H9 (cell line): ENCODE data around the gene MOSMO. TPM values are rescaled to one million over a fixed set of nuclear protein-coding genes. Genes with fewer than 3 reads are reported as not detected.

ENCODE experiments used
- DNase-seq: peaks from one replicate; pipeline ENCODE4 v3.0.0-alpha.2; 2017
- H2AFZ ChIP-seq: one replicate; pipeline ENCODE4 v1.6.1; 2013; ENCODE audit warnings: mild to moderate bottlenecking, low read length, control low read depth, moderate library complexity
- H2AK5ac ChIP-seq: 2 replicates; pipeline ENCODE4 v1.6.1; 2013; ENCODE audit warnings: low read length, control low read depth, mixed read lengths; ENCODE audit not compliant: insufficient read length
- H2BK120ac ChIP-seq: one replicate; pipeline ENCODE4 v1.6.1; 2013; ENCODE audit warnings: low read depth, mild to moderate bottlenecking, low read length, control low read depth, inconsistent platforms; ENCODE audit not compliant: poor library complexity, severe bottlenecking
- H2BK12ac ChIP-seq: 2 replicates; pipeline ENCODE4 v1.6.1; 2013; ENCODE audit warnings: low read length, control low read depth, mixed read lengths, low read depth; ENCODE audit not compliant: insufficient read length
- H2BK15ac ChIP-seq: 2 replicates; pipeline ENCODE4 v1.6.1; 2013; ENCODE audit warnings: low read depth, low read length, control low read depth
- H2BK20ac ChIP-seq: one replicate; pipeline ENCODE4 v1.6.1; 2013; ENCODE audit warnings: low read depth, mild to moderate bottlenecking, low read length, control low read depth, inconsistent platforms; ENCODE audit not compliant: poor library complexity, severe bottlenecking
- H2BK5ac ChIP-seq: 2 replicates; pipeline ENCODE4 v1.6.1; 2013; ENCODE audit warnings: low read length, control low read depth, mixed read lengths; ENCODE audit not compliant: insufficient read length
- H3K14ac ChIP-seq: 2 replicates; pipeline ENCODE4 v1.6.1; 2013; ENCODE audit warnings: low read length, control low read depth; ENCODE audit not compliant: insufficient read depth
- H3K18ac ChIP-seq: 2 replicates; pipeline ENCODE4 v1.6.1; 2013; ENCODE audit warnings: low read depth, mild to moderate bottlenecking, mixed read lengths, low read length, control low read depth; ENCODE audit not compliant: insufficient read length
- H3K23ac ChIP-seq: 2 replicates; pipeline ENCODE4 v1.6.1; 2013; ENCODE audit warnings: low read length, control low read depth, mixed read lengths, low read depth; ENCODE audit not compliant: insufficient read length
- H3K23me2 ChIP-seq: 2 replicates; pipeline ENCODE4 v1.6.1; 2013; ENCODE audit warnings: low read depth, mild to moderate bottlenecking, mixed read lengths, low read length, control low read depth; ENCODE audit not compliant: insufficient read length, poor library complexity, severe bottlenecking
- H3K27ac ChIP-seq: 2 replicates; pipeline ENCODE4 v1.5.1; 2013; ENCODE audit warnings: low read length, control low read depth, mixed read lengths, low read depth; ENCODE audit not compliant: insufficient read length
- H3K27me3 ChIP-seq: 2 replicates; pipeline ENCODE4 v1.6.1; 2013; ENCODE audit warnings: low read length, control low read depth, inconsistent platforms; ENCODE audit not compliant: insufficient read depth
- H3K4ac ChIP-seq: 2 replicates; pipeline ENCODE4 v1.6.1; 2013; ENCODE audit warnings: low read depth, mild to moderate bottlenecking, control low read depth, inconsistent platforms, low read length, moderate library complexity
- H3K4me1 ChIP-seq: 2 replicates; pipeline ENCODE4 v1.6.1; 2013; ENCODE audit warnings: low read length, control low read depth, inconsistent platforms; ENCODE audit not compliant: insufficient read depth
- H3K4me2 ChIP-seq: 2 replicates; pipeline ENCODE4 v1.6.1; 2013; ENCODE audit warnings: low read length, control low read depth, mixed read lengths; ENCODE audit not compliant: insufficient read length, insufficient read depth
- H3K56ac ChIP-seq: 2 replicates; pipeline ENCODE4 v1.6.1; 2013; ENCODE audit warnings: low read depth, mild to moderate bottlenecking, mixed read lengths, low read length, control low read depth; ENCODE audit not compliant: insufficient read length
- H3K79me1 ChIP-seq: 2 replicates; pipeline ENCODE4 v1.6.1; 2013; ENCODE audit warnings: low read depth, mild to moderate bottlenecking, moderate library complexity, low read length, control low read depth, inconsistent platforms; ENCODE audit not compliant: insufficient read depth, poor library complexity, severe bottlenecking
- H3K79me2 ChIP-seq: 2 replicates; pipeline ENCODE4 v1.6.1; 2013; ENCODE audit warnings: low read length, control low read depth, inconsistent platforms; ENCODE audit not compliant: insufficient read depth
- H3K9ac ChIP-seq: 2 replicates; pipeline ENCODE4 v1.6.1; 2013; ENCODE audit warnings: low read length, control low read depth, mixed read lengths; ENCODE audit not compliant: insufficient read length; ENCODE audit errors: extremely low read depth
- H3K9me3 ChIP-seq: one replicate; pipeline ENCODE4 v1.6.1; 2013; ENCODE audit warnings: low read depth, low read length, inconsistent platforms; ENCODE audit not compliant: control insufficient read depth
- H3T11ph ChIP-seq: one replicate; pipeline ENCODE4 v1.6.1; 2013; ENCODE audit warnings: mild to moderate bottlenecking, low read length, control low read depth, inconsistent platforms
- H4K20me1 ChIP-seq: one replicate; pipeline ENCODE4 v1.6.1; 2013; ENCODE audit not compliant: control insufficient read depth, insufficient read length, insufficient read depth
- H4K5ac ChIP-seq: 2 replicates; pipeline ENCODE4 v1.6.1; 2013; ENCODE audit warnings: low read depth, mild to moderate bottlenecking, mixed read lengths, low read length, control low read depth; ENCODE audit not compliant: insufficient read length
- H4K8ac ChIP-seq: replicated peaks from 2 replicates; pipeline ENCODE4 v1.6.1; 2013; ENCODE audit warnings: low read length, control low read depth, mixed read lengths, low read depth; ENCODE audit not compliant: insufficient read length
- H4K91ac ChIP-seq: 2 replicates; pipeline ENCODE4 v1.6.1; 2013; ENCODE audit warnings: low read depth, mild to moderate bottlenecking, moderate library complexity, mixed read lengths, low read length, control low read depth; ENCODE audit not compliant: insufficient read length
- H3K27ac Mint-ChIP-seq, 3 experiments: 2 replicates in 2 of 3; 3 replicates in 1 of 3; pipeline ENCODE4 v1.8.0; 2020 to 2021; ENCODE audit warnings: mixed read lengths in 3 of 3, mild to moderate bottlenecking in 1 of 3, moderate library complexity in 1 of 3
- H3K27me3 Mint-ChIP-seq: 2 replicates; pipeline ENCODE4 v1.8.0; 2021; ENCODE audit warnings: low read depth, mild to moderate bottlenecking, moderate library complexity, mixed read lengths
- H3K36me3 Mint-ChIP-seq, 3 experiments: 2 replicates in 2 of 3; 3 replicates in 1 of 3; pipeline ENCODE4 v1.8.0; 2020 to 2021; ENCODE audit warnings: low read depth in 3 of 3, mixed read lengths in 3 of 3; ENCODE audit not compliant: insufficient read depth in 1 of 3
- H3K4me1 Mint-ChIP-seq, 2 experiments: 2 replicates each; pipeline ENCODE4 v1.8.0; 2020; ENCODE audit warnings: mixed read lengths in 2 of 2
- H3K4me3 Mint-ChIP-seq, 2 experiments: 2 replicates in 1 of 2; 3 replicates in 1 of 2; pipeline ENCODE4 v1.8.0; 2020 to 2021; ENCODE audit warnings: mild to moderate bottlenecking in 2 of 2, mixed read lengths in 2 of 2, moderate library complexity in 1 of 2
- H3K9me3 Mint-ChIP-seq, 2 experiments: 2 replicates in 1 of 2; 3 replicates in 1 of 2; pipeline ENCODE4 v1.8.0; 2020; ENCODE audit warnings: mild to moderate bottlenecking in 2 of 2, mixed read lengths in 2 of 2, moderate library complexity in 1 of 2
- WGBS: extraction: QIAGEN DNeasy Blood & Tissue Kit; methylation state at CpG from one replicate; pipeline ENCODE4 v1.1.7; 2013; ENCODE audit warnings: missing lambda C conversion rate, low lambda C conversion rate, mixed read lengths; ENCODE audit not compliant: insufficient read length; ENCODE audit errors: extremely low coverage; 5-methylcytosine and 5-hydroxymethylcytosine counted together
- total RNA-seq: library from RNA; stranded (reverse); gene quantifications from 2 replicates; pipeline ENCODE4 v1.2.1, GENCODE V29; 2021
- TF ChIP-seq, protein P1 (sequence below): fragments of 200-600 bp; sonication (generic); conservative IDR thresholded peaks from 3 replicates; pipeline ENCODE4 v1.8.0; 2021; ENCODE audit warnings: antibody characterized with exemption, mild to moderate bottlenecking

Gene MOSMO
- total RNA-seq, 1 experiment from 2014 or later, result 13.5 TPM

DNA sequence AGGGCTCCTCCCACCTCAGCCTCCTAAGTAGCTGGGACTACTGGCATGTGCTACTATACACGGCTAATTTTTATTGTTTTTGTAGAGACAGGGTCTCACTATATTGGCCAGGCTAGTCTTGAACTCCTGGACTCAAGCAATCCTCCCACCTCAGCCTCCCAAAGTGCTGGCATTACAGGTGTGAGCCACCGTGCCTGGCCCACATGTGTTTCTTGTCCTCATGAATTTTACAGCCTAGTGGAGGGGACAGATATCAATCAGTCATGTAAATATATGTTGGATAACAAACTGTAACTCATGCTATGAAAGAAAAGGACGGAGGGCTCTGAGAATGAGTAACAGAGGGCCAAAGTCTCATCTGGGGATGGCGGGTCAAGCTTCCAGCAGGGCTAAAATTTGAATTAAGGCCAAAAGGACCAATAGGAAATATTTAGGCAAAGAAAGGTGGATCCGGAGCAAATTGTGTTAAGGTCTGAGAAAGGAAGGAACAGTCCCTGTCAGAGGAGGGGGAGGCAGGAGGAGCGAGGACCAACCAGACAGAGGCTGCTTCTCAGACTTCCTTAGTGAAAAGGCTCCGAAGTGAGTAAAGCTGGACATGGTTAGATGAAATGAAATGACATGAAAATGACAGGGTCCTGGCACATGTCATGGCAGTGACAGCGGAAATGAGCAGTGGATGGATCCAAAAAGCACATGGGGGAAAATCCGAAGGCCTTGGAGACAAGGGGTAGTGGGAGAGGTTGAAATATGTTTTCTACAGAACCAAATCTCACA lies 10.8 kb upstream of the MOSMO start:
- no peak overlapping the region for H2BK120ac ChIP-seq
- Mint-ChIP-seq H3K27ac (peak overlapping the region in 1 of 3 experiments; percentile 37; a peak in 1 of 7 replicates), H3K4me3 (peak overlapping the region in 1 of 2 experiments; percentile 21; a peak in 1 of 5 replicates), H3K27me3 (peaks cover 2% of the 10 kb centered on the region; the same call in 1 of the 2 replicates), H3K9me3 (no peaks in the 10 kb centered on the region), H3K4me1 (peaks cover 4 to 8% of the 10 kb centered on the region in 2 experiments), H3K36me3 (no peaks in the 10 kb centered on the region)
- no peak overlapping the region for H2BK20ac ChIP-seq
- TF ChIP-seq, protein P1, sequence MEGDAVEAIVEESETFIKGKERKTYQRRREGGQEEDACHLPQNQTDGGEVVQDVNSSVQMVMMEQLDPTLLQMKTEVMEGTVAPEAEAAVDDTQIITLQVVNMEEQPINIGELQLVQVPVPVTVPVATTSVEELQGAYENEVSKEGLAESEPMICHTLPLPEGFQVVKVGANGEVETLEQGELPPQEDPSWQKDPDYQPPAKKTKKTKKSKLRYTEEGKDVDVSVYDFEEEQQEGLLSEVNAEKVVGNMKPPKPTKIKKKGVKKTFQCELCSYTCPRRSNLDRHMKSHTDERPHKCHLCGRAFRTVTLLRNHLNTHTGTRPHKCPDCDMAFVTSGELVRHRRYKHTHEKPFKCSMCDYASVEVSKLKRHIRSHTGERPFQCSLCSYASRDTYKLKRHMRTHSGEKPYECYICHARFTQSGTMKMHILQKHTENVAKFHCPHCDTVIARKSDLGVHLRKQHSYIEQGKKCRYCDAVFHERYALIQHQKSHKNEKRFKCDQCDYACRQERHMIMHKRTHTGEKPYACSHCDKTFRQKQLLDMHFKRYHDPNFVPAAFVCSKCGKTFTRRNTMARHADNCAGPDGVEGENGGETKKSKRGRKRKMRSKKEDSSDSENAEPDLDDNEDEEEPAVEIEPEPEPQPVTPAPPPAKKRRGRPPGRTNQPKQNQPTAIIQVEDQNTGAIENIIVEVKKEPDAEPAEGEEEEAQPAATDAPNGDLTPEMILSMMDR, result no peak
- H3K23me2 ChIP-seq, result peaks cover 3% of the 10 kb centered on the region
- no CpG with 5 or more reads among the region's 9 CpGs for WGBS
- H2AFZ ChIP-seq, result no peak overlapping the region
- H2BK5ac ChIP-seq, result no peak overlapping the region
- no peaks in the 10 kb centered on the region for H3K79me1 ChIP-seq
- H3K56ac ChIP-seq, result no peak overlapping the region
- no peak overlapping the region for H3K23ac ChIP-seq
- no peak overlapping the region for H3K27ac ChIP-seq
- no peak for DNase-seq
- no peak overlapping the region for H4K8ac ChIP-seq
- H2AK5ac ChIP-seq, result no peak overlapping the region
- H3K18ac ChIP-seq, result no peak overlapping the region
- H3K79me2 ChIP-seq, result no peaks in the 10 kb centered on the region
- no peak overlapping the region for H2BK15ac ChIP-seq
- no peak overlapping the region for H3T11ph ChIP-seq
- H3K4me1 ChIP-seq, result no peaks in the 10 kb centered on the region
- H4K91ac ChIP-seq, result no peak overlapping the region
- H2BK12ac ChIP-seq, result no peak overlapping the region
- H3K9ac ChIP-seq, result no peak overlapping the region
- H3K14ac ChIP-seq, result no peak overlapping the region
- H4K5ac ChIP-seq, result no peak overlapping the region
- no peak overlapping the region for H3K4me2 ChIP-seq
- no peaks in the 10 kb centered on the region for H3K27me3 ChIP-seq
- no peak overlapping the region for H3K4ac ChIP-seq
- H4K20me1 ChIP-seq, result no peaks in the 10 kb centered on the region
- H3K9me3 ChIP-seq, result no peaks in the 10 kb centered on the region
